Body of pancreas (tissue), 4 donors: ENCODE data around the gene SEC22A.

Experiments
- CTCF ChIP-seq, 7 experiments: fragments of 450-650 bp in 4 of 7; fragments of 200-600 bp in 3 of 7; sonication (generic) in 3 of 7; IDR thresholded peaks; one replicate each; pipeline ENCODE4 v1.5.1; 2016 to 2019; ENCODE audit warnings: antibody characterized with exemption in 7 of 7
- POLR2A ChIP-seq, 3 donors: fragments of 450-650 bp; IDR thresholded peaks; one replicate each; pipeline ENCODE4 v1.6.1; 2016; ENCODE audit warnings: antibody characterized with exemption in 3 of 3, mild to moderate bottlenecking in 2 of 3

GRCh38 chr3:123262226-123262625 is 60.5 kb downstream of the SEC22A start:
- TF ChIP-seq POLR2A (IDR thresholded peaks at IDR 0.05) (no peak), CTCF (IDR thresholded peaks at IDR 0.05) (no peak)
